ENCODE data around the gene GDPD5. TPM values are rescaled to one million over a fixed set of nuclear protein-coding genes. Genes with fewer than 3 reads are reported as not detected.

The GDPD5 gene
- total RNA-seq, 4 donors from 2014 or later, result 5.1 to 9.3 (median 8.4) TPM

DNA sequence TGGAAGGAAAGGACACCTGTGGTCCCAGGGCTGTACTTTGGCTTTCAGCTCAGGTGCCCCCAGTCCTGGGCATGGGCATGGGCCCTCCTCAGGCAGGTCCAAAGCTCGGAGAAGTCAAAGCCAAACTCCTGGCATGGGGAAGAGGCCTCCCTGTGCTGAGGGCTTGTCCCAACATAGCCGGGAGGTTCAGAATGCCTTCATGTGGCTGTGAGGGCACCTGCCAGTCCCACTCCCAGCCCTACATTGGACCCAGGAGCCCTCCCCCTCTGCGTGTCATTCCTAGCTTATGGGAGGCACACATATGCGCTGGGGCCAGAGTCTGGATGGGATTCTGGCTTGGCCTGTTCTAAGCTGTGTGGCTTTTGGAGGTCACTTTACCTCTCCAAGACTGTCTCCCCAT lies 91.7 kb downstream of the GDPD5 start:
- peaks cover 0 to 7% (median 3%) of the 10 kb centered on the region in 4 donors for H3K9me3 ChIP-seq
- H3K4me1 ChIP-seq, result peaks cover 10 to 23% (median 18%) of the 10 kb centered on the region in 4 donors
- peaks cover 0 to 14% (median 6%) of the 10 kb centered on the region in 4 donors for H3K36me3 ChIP-seq
- 91% methylated on average over 4 of the region's 4 CpGs for WGBS
- intact Hi-C loops (cut with DNase I), result no loop called here
- H3K27me3 ChIP-seq, result peaks cover 0 to 46% (median 15%) of the 10 kb centered on the region in 4 donors
- TF ChIP-seq, protein P1, sequence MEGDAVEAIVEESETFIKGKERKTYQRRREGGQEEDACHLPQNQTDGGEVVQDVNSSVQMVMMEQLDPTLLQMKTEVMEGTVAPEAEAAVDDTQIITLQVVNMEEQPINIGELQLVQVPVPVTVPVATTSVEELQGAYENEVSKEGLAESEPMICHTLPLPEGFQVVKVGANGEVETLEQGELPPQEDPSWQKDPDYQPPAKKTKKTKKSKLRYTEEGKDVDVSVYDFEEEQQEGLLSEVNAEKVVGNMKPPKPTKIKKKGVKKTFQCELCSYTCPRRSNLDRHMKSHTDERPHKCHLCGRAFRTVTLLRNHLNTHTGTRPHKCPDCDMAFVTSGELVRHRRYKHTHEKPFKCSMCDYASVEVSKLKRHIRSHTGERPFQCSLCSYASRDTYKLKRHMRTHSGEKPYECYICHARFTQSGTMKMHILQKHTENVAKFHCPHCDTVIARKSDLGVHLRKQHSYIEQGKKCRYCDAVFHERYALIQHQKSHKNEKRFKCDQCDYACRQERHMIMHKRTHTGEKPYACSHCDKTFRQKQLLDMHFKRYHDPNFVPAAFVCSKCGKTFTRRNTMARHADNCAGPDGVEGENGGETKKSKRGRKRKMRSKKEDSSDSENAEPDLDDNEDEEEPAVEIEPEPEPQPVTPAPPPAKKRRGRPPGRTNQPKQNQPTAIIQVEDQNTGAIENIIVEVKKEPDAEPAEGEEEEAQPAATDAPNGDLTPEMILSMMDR (IDR thresholded peaks at IDR 0.05), result no peak
- DNase-seq (ENCODE audit: extremely low spot score), result no peak
- no peak overlapping the region for H3K4me3 ChIP-seq
- H3K27ac ChIP-seq (replicated peaks in 1 of 4), result no peak overlapping the region

DNA sequence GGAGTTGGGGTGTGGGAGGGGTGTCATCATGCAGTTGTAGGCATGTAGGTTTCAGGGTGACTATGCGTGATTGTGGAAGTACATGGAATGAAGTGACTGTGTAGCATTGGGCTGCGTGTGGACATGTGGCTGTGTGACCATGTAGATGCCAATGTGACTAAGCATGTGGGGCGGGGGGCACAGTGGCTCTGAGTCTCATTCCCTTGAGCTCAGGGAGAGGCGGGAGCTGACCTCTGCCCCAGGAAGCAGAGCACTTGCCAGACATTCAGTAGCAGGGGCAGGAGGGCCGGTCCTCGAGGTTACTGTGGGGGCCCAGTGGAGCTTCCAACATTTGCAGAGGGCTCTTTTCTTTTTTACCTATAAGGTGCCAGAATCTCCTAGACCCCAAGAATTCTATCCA lies 92.3 kb downstream of the GDPD5 start:
- H3K9me3 ChIP-seq, result peaks cover 0 to 7% (median 3%) of the 10 kb centered on the region in 4 donors
- DNase-seq (ENCODE audit: extremely low spot score), result no peak
- peaks cover 10 to 29% (median 24%) of the 10 kb centered on the region in 4 donors for H3K4me1 ChIP-seq
- WGBS, result 85% methylated on average over 6 of the region's 6 CpGs
- peaks cover 0 to 52% (median 16%) of the 10 kb centered on the region in 4 donors for H3K27me3 ChIP-seq
- H3K4me3 ChIP-seq, result no peak overlapping the region
- H3K36me3 ChIP-seq, result peaks cover 0 to 14% (median 6%) of the 10 kb centered on the region in 4 donors
- H3K27ac ChIP-seq (replicated peaks in 1 of 4), result no peak overlapping the region
- intact Hi-C loops (cut with DNase I), result no loop called here
- TF ChIP-seq EP300 (IDR thresholded peaks at IDR 0.05) (no peak), POLR2A (IDR thresholded peaks at IDR 0.05; ENCODE audit: low read depth) (no peak)
- TF ChIP-seq, protein P1 (IDR thresholded peaks at IDR 0.05), result no peak

DNA sequence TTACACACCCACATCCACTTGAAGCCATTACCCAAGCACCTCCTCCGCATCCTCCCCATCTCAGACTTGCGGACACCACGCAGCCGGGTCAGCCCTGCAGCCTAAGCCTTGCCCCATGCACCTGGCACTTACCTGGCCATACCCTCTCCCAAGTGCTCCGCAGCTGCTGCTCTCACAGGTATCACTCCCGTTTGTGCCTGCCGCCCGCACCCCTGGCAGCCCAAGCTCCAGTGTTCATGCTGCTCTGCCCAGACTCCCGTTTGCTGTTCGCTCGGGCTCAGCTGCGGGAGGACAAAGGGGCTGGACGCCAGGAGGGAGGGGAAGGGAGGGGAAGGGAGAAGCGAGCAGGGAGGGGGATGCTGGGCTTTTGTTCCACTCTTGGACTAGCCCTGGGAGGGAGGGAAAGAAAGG lies 92.8 kb downstream of the GDPD5 start, which contains the start of gene KLHL35:
Gene KLHL35, minus strand, starts transcription at position 293 of the 411 bp plus-strand sequence. CDS start 2,574 bp downstream, outside the sequence.
- no peak for DNase-seq (ENCODE audit: extremely low spot score)
- H3K4me1 ChIP-seq, result peaks cover 10 to 34% (median 27%) of the 10 kb centered on the region in 4 donors

DNA sequence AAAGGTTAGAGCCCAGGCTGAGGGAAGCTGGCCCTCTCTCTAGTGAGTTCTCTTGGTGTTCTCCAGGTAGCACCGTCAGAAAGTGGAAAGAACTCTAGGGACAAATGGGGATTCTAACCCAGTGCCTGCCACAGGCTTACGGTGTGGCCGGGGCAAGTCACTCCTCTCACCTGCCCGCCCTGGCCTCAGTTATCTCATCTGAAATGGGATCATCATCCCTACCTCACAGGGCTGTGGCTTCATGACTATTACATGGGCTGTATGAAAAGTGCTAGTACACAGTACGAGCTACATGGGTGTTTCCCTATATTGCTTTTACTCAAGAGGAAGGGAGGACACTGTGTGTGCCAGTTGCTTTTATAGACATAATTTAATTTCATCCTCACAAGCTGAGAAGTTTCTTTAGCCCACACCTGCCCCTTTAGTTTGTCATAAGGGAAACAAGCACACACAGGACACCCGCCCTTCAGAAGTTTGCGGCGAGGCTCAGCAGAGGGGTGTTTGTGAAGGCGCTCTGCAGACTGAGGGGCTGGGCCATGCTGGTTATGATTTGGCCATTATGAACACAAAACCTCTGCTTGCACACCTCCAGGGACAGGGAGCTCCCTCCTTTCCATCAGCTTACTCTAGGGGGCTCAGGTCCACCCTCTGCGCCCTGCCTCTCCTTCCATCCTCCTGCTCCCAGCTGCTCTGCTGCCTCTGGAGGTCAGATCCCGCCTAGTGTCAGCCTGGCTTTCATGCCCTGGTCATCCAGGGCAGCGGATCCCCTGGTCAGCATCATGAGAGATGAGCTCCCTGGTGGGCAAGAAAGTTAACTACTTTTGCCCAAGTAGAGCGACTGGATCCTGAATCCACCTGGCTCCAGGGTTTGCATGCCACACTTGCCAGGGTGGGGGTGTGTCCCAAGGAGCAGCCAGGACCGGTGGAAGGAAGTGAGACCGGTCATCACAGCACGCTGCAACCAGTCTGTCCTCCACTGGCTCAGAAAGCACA lies 93.9 kb downstream of the GDPD5 start:
- no peak overlapping the region for H3K4me3 ChIP-seq
- TF ChIP-seq, protein P1 (IDR thresholded peaks at IDR 0.05), result no peak
- TF ChIP-seq EP300 (IDR thresholded peaks at IDR 0.05), result no peak
- TF ChIP-seq POLR2AphosphoS5 (IDR thresholded peaks at IDR 0.05), result no peak
- no peak for TF ChIP-seq POLR2A (IDR thresholded peaks at IDR 0.05; ENCODE audit: low read depth)
- peaks cover 0 to 55% (median 16%) of the 10 kb centered on the region in 4 donors for H3K27me3 ChIP-seq
- DNase-seq (ENCODE audit: extremely low spot score), result no peak
- H3K4me1 ChIP-seq, result peaks cover 10 to 41% (median 30%) of the 10 kb centered on the region in 4 donors
- H3K9me3 ChIP-seq, result peaks cover 0 to 7% (median 3%) of the 10 kb centered on the region in 4 donors
- H3K36me3 ChIP-seq, result peaks cover 0 to 14% (median 6%) of the 10 kb centered on the region in 4 donors
- no peak overlapping the region for H3K27ac ChIP-seq (replicated peaks in 1 of 4)
- 61% methylated on average over 13 of the region's 16 CpGs for WGBS
- intact Hi-C loops (cut with DNase I), result no loop called here

More for the DNA sequence above, 92.8 kb downstream of the GDPD5 start, which contains the start of gene KLHL35:
- Histone ChIP-seq H3K27me3 (peaks cover 0 to 55% (median 16%) of the 10 kb centered on the region in 4 donors), H3K27ac (replicated peaks in 1 of 4) (no peak within 1 kb of the TSS), H3K36me3 (peaks cover 0 to 14% (median 6%) of the 10 kb centered on the region in 4 donors), H3K9me3 (peaks cover 0 to 7% (median 3%) of the 10 kb centered on the region in 4 donors), H3K4me3 (no peak within 1 kb of the TSS)
- TF ChIP-seq, protein P1 (IDR thresholded peaks at IDR 0.05), result no peak
- intact Hi-C loops (cut with DNase I), result no loop called here
- WGBS, result 25% methylated on average over 14 of the region's 14 CpGs
